AG08395 (cell line): ENCODE data around the gene TBC1D8.
A peak's percentile ranks its signal among the peaks of the same experiment; 100 is the strongest.

Source experiments
- DNase-seq: peaks from one replicate; pipeline ENCODE4 v3.0.0; 2012; ENCODE audit warnings: mixed read lengths, low spot score

Gene TBC1D8

DNA sequence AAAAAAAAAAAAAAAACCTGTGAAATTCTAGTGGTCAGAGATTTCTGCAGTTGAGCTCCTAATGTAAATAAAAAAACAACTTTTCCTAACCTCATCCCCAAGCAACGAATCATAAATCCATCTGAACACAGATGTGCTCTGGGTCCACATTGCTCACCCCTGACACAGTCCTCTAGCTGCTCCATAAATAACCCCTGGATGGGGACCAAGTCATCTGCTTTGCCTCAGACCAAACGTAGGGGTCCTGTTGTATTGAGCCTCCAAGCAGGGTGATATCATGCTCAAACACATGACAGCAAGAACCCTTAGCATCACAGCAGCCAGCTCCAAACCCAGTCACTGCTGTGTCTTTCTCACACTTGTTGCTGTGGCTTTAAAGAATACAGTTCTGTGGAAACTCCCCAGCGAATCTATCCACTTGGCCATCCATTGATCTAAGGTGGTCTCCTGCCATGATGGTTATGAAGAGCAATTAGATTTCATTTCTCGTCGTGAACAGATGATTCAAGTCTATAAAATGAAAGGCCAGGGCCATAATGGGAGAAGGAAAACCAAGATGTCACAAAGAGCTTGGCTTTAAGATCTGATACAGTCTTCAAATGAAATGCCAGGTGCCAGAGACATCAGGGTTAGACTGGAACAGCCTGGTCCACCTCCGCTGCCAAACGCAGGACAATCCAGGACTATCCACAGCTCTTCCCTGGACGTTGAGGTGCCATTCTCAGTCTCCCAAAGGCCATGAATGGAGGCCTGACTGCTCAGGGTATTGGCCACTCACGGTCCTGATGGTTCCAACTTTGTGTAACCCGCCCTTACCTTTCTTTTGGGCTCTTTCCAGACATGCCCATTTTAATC, 39.0 kb downstream of the TBC1D8 start:
- DNase-seq: peak; percentile 80

DNA sequence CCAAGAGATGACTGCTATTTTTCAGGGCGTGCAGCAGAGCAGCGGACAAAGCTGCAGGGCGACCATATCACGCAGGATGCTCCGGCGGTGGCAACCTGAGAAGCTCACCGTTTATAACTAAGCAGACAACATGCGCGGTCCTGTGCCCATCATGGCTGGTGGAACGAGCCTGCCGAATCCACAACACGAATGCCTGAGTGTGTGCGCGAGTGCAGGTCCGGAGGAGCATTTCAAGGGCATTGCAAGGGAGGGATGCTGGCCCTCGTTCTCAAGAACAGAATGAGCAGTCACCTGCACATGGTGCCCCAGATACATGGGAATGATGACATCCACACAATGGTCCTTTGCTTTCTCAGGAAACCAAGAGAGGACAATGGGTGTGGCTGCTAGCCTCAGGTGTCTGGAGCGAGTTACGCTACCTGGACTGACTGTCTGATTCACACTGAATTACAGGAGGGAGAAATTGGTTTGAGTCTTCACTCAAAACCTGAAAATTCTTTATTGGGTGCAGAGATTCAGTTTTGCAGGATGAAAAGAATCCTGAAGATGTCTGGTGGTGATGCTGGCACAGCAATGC, 39.8 kb downstream of the TBC1D8 start:
- no peak for DNase-seq

DNA sequence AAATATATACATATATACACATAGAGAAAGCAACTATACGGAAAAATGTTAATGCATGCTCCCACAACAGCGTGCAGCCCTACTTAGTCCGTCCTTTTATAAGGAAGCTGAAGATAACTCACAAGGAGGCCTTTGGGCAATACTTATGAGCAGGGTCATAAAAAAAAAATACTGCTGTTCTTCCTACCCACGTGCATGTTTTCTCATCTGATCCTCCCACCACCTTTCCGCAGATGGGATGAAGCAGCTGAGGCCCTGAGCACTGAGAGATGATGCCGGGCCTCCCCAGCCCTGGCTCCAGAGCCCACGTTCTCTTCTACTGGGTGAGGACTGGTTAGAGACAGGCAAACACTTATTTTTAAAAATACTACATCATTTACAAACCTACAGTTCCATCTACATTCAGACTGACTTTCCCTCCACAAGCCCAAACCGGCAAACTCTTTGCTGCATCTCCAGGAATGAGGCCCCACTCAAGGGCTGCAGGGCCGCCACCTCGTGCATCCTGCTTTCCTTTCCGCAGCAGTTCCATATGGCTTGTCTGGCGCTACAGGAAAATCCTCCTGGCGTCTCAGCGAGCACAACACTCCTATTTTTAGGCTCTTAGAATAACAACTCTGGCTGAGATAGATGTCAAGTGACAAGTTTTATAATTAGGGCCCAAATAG, 41.6 kb downstream of the TBC1D8 start:
- DNase-seq: no peak

DNA sequence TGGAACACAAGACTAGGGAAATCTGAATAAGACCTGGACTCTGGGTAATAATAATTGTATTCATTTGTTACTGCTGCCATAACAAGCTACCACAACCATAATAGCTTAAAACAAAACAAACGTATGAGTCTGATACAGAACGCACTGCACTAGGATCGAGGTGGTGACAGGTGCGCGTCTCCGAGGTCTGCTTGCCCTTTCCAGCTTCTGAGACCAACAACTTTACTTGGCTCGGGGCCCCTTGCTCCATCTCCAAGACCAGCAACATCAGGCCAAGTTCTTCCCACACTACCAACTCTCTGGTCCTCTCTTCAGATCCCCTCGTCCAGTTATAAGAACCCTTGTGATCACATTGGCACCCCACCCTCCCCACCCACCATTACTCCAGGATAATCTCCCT, 42.8 kb downstream of the TBC1D8 start:
- no peak for DNase-seq

DNA sequence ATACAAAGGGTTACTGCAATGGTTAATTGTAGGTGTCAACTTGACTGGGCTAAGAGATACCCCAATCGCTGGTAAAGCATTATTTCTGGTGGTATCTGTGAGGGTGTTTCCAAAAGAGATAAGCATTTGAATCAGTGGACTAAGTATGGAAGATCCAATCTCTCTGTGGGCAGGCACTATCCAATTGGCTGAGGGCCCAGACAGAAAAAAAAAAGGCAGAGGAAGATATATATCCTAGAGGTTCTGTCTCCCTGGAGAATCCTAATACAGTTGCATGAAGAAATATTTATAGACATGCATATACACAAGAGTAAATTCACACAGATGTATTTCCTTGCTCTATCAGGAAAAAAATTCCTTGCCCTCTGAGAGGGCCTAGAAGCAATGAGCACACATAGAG, 43.9 kb downstream of the TBC1D8 start:
- no peak for DNase-seq

DNA sequence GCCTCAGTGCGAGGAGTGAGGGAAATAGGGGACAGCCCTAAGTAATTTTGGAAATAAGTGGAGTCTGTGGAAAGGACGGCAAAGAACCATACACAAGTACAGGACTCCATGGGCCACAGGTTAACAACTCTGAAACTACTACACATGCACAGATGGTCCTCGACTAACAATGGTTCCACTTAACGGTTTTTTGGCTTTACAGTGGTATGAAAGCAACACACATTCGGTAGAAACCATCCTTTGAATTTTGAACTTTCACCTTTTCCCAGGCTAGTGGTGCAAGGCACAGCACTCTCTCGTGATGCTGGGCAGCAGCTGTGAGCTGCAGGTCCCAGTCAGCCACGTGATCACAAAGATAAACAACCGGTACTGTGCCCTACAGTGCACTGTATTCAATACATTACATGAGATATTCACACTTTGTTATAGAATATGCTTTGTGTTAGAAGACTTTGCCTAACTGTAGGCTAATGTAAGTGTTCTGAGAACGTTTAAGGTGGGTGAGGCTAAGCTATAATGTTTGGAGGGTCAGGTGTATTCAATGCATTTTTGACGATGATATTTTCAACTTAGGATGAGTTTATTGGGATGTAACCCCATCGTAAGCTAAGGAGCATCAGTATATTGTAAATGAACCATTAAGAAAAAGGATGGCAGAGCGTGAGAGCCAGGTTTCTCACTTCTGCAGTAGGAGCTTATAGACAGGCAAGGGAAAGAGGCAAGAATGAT, 44.6 kb downstream of the TBC1D8 start:
- DNase-seq: no peak

DNA sequence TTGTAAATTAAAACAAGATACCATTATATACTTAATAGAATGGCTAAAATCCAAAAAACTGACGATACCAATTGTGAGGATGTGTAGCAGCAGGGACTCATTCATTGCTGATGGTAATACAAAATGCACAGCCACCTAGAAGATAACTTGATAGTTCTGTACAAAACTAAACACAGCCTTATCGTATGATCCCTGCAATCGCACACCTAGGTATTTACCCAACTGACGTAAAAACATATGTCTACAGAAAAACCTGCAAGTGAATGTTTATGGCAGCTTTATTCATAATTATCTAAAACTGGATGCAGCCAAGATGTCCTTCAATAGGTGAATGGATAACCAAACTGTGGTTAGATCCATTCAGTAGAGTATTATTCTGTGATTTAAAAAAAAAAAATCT, 45.5 kb downstream of the TBC1D8 start:
- DNase-seq: no peak

DNA sequence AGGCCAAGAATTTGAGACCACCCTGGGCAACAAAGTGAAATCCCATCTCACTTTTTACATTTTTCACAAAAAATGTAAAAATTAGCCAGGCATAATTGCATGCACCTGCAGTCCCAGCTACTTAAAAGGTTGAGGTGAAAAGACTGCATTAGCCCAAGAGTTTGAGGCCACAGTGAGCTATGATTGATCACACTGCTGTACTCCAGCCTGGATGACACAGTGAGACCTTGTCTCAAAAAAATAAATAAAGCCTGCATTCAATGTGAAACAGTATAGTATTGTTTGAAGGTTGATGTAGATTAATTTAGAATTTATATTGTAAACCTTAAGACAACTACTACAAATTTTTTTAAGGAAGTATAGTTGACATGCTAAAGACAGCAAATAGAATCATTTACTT, 53.5 kb downstream of the TBC1D8 start:
- DNase-seq: no peak

DNA sequence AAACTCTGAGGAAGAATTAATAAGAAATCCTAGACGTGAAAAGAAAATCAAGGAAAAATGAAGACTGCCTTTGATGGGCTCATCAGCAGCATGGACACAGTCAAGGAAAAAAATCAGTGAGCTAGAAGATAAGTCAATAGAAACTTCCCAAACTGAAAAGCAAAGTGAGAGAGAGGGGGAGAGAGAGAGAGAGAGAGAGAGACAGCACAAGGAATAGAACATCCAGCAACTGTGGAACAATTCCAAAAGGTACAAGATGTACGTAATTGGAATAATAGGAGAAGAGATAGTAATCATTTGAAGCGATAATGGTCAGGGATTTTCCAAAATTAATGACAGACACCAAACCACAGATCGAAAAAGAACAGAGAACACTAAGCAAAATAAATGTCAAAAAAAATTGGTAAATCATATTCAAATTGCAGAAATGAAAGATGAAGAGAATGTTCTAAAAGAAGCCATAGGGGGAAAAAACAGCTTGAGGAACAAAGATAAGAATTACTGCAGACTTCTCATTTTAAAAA, 54.5 kb downstream of the TBC1D8 start:
- DNase-seq: no peak

DNA sequence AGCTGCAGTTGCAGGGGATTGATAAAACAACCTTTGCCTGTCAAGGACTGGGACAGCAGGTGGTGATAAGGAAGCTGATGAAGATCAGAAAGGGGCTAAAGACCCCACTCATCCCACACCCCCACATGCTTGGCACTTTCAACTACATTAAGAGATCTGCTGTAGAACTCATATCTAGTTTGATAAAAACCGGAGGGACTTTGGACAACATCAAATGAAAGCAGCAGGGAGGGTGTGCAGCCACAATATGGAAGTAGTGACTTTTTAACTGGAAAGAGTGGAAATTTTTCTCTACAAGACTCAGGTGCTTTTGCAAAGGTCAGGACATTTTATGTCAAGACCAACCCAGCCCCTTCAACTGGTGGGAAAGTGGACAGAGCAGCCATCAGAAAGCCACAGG, 56.8 kb downstream of the TBC1D8 start:
- DNase-seq: no peak

DNA sequence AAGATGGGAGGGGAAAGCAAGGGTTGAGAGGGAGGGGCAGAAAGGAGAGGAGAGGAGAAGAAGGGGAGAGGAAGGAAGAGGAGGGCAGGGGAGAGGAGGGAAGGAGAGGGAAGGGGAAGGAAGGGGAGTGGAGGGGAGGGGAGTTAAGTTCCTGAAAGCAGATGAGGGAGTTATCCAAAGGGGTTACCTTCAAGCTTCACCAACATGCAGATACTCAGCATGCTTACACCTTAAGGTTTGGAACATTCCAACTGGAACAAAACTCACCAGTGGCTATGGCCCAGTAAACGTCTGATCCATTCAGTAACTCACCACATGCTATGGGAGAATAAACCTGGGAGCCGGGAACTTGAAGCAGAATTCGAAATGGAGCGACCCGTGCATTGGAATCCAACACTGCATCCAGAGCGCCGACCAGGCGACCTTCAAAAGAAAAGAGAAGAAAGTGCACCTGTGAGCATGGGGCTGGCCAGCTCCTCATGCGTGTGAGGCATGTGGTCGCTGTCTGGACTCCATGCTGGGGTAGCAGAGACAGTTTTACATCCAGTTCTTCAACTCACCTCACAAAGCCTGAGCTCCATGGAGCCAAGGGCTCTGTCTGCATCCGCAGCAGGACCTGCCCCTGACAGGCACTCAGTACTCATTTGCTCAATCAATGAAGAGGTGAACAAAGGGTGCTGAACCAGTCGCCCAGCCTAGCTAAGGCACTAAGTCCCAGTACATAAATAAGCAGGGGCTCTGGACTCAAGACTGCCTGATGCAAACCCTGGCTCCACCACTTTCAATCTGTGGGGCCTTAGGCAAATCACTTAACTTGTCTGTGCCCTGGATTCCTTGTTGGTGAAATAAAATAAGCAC, 61.0 kb downstream of the TBC1D8 start:
- DNase-seq: no peak

DNA sequence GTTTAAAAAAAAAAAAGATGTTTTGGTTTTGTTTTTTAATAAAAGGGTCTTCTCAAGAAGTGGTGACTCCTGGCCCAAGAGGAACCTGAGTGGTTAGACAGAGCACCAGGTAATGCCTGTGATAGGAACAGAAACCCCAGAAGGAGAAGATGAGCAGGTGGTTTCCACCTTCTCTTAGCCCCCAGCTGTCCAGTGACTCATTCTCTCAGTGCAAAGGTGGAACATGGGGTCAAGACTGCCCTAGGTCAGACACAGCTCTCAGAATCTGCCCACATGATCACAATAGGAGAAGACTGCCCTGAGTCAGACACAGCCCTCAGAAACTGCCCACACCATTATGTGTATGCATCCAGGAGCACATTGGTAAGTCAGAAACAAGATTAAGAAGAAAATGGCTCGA, 61.8 kb downstream of the TBC1D8 start:
- no peak for DNase-seq

DNA sequence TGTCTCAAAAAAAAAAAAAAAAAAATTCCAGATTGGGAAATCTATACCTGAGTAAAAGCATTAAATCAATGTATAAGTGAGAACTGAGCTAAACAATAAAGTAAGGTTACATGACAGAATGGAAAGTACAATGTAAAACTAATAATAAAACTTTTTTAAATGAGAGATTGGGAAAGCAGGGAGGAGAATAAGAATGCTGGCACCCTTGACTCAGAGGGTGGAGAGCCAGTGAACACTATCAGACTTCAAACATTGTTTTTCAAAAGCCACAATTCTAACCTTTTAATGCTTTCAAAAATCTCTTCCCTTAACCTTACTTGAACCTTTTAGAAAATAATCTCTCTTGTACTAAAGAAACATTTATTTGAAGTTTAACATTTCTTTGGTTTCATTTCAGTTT, 63.5 kb downstream of the TBC1D8 start:
- peak; percentile 16 for DNase-seq

DNA sequence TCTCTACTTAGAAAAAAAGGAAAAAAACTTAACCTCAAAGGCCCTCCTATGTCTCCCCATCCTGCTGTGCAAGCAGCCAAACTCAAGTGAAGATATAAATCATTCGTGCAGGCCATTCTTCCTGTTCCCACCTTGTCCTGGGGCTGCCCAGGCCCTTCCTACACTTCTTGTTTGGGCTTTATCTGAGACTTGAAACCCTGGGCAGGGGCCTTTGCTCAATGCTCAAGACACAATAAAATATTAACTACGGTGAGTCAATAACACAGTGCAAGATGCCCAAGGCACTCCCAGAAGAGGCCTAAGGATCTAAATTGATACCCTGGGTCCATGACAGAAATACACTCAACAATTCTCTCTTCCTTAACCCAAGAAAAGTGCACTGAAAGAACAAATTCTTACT, 67.6 kb downstream of the TBC1D8 start:
- no peak for DNase-seq

DNA sequence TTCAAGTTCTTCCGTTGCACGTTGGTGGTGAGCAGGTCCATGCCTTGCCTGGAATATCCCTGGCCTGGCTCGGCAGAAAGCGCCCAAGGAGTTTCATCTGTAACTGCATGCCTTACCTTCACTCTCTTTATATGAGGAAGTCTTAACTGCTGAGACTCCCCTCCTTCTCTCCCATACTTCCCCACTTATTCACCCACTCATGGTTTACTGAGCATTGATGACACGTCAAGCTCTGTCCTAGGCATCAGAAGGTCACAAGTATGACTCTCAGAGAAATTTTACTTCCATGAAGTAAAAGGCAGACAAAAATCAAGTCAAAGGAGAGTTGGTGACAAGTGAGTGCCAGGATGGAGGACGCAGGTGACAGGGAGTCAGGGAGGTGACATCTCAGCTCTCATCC, 68.2 kb downstream of the TBC1D8 start:
- DNase-seq: no peak

DNA sequence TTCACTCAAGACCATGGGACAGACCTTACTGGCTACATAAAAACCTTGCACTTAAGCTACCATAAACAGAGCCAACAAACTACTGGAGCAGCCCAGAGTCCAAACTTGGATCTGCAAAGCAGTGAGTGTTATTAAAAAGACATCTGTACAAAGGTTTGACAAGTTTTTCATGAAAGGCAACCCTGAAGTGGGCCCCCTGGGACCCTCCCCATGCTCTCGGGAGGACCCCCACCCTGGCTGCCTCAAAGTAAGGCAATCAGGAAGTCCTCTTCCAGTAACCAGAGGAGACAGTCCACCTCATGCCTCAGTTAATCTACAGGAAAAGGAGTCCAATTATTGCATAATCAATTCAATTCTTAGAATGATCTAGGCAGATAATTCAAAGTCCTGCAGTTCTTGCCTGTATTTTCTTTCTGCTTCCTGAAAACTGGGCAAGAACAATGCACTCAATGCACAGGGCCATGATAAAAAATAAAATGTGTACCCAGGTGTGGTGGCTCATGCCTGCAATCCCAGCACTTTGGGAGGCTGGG, 69.7 kb downstream of the TBC1D8 start:
- no peak for DNase-seq

DNA sequence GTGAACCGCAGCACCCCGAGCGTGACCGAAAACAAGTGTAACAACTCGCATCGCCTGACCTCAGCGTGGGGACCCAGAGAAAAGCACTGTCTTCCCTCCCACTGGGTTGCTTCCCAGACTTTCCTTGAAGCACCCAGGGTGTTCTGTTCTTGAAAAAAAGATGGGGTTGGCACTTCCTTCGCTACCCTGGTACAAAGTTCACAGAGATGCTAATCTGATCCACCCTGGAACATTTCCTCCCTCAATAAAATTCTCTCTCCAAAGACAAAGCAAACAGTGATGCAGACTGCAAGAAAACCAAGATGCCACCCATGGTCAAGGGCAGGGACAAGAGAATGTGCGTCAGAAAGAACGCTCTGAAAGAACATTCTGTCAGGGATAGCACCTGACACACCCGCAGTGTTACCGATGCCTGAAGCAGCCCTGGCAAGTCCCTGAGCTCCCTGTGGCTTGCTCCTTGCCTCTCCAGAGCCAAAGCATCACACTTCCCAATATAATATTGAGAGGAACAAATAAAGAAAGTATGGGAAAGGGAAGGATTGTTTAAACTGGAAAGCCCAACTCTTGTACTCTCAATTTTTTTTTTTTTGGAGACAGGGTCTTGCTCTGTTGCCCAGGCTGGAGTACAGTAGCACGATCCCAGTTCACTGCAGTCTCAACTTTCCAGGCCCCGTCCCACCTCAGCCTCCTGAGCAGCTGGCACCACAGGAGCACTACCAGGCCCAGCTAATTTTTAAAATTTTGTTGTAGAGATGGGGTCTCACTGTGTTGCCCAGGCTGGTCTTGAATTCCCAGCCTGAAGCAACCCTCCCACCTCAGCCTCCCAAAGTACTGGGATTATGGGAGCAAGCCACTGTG, 70.7 kb downstream of the TBC1D8 start:
- no peak for DNase-seq

DNA sequence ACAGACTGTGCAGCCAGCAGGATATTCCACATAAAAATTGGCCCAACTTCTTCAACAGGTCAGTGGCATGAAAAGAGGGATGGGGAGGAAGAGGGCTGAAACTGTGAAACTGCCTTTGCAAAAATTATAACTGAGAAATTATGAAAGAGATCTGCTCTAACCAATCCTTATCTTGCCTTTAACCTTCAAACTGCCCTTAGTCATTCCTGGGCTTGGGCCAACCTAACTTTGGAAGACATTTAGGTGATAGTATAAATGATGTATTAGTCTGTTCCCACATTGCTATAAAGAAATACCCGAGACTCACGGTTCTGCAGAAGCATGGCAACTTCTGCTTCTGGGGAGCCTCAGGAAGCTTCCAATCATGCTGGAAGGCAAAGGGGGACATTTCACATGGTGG, 74.6 kb downstream of the TBC1D8 start:
- no peak for DNase-seq

DNA sequence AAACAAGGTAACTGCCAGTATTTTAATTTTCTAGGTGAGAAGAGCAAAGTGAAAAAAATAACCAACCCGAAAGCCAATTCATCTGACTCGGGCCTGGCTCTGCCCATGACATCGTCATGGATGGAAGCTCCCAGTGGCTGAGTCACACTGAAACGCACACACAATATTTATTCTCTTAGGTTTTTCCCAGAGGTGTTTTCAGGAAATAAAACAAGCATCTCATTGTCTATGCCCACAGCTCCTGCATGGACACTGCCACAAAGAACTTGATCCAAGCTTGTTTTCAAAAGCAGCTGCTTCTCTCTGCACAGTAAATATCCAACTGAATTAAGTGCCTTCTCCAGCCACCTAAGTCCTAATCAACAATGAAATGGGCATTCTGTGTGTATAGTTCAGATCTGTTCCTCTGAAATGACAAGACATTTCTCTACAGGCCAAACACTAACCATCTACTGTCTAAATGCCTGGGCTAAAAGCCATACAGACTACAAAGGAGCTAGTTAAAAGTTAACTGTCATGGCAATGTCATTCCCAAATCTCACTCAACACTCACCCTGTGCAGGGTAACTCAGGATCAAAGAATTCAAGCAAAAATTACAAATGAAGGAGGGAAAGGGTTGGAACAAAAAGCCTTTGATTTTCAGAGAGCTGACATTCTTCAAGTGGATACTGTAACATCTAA, 86.2 kb downstream of the TBC1D8 start:
- peak; percentile 59 for DNase-seq

DNA sequence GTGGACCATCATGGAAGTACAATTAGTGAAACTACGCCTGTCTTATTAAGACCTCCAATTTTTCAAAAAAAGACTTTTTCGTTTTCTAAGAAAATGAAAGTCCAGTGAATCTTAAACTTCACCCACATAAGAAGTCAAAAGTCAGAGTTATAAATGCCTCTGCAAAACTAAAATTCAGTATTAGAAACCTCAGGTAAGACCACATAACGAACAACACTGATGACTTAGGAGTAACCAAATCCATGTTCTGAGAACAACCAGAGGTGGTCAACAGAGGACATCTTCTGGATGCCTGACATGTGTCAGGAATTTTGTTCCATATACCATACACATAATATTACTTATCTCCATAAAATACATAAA, 86.7 kb downstream of the TBC1D8 start:
- no peak for DNase-seq
